Measurements from ENCODE around the gene BMP7.

DNA sequence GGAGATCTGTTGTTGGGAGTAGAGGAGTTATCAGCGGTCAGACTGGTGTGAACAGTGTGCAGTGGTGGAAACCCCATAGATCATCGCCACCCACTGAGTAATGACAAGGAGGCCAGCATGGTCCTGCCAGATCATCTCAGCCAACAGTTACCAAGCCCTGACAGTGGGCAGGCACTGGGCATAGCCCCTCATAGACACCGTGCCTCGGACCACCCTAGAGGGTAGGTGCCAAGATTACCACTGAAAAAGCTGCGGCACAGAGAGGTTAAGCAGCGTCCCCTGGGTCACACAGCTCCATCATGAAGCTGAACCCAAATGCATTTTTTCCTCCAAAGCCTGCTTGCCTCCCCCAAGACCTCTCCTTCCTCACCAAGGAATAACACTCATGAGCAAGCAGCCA, 21.5 kb upstream of the BMP7 start:
- TF ChIP-seq, protein P1, sequence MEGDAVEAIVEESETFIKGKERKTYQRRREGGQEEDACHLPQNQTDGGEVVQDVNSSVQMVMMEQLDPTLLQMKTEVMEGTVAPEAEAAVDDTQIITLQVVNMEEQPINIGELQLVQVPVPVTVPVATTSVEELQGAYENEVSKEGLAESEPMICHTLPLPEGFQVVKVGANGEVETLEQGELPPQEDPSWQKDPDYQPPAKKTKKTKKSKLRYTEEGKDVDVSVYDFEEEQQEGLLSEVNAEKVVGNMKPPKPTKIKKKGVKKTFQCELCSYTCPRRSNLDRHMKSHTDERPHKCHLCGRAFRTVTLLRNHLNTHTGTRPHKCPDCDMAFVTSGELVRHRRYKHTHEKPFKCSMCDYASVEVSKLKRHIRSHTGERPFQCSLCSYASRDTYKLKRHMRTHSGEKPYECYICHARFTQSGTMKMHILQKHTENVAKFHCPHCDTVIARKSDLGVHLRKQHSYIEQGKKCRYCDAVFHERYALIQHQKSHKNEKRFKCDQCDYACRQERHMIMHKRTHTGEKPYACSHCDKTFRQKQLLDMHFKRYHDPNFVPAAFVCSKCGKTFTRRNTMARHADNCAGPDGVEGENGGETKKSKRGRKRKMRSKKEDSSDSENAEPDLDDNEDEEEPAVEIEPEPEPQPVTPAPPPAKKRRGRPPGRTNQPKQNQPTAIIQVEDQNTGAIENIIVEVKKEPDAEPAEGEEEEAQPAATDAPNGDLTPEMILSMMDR (conservative IDR thresholded peaks at IDR 0.05; ENCODE audit: low read depth, low read length), result no peak
- no peak for TF ChIP-seq EZH2 (IDR thresholded peaks at IDR 0.05; ENCODE audit: borderline replicate concordance, low read depth, low read length, poor library complexity, severe bottlenecking)

All from A673 (cell line).